Karpas-422 (cell line): ENCODE measurements around the gene RUFY3. TPM values are rescaled to one million over a fixed set of nuclear protein-coding genes. Genes with fewer than 3 reads are reported as not detected.
"Not testable (repeated sequence)": the region's sequence is repeated elsewhere in the genome, so short reads cannot be mapped to it uniquely, and the experiment has no call there.

Experiments used
- DNase-seq: peaks from one replicate; pipeline ENCODE4 v3.0.0-alpha.2; 2015
- H2AFZ ChIP-seq: fragments of 200-600 bp; sonication (generic); 2 replicates; pipeline ENCODE4 v1.6.1; 2014; ENCODE audit warnings: antibody characterized with exemption, low read length, mixed read lengths
- H3K27ac ChIP-seq: fragments of 200-600 bp; sonication (generic); 2 replicates; pipeline ENCODE4 v1.5.1; 2014; ENCODE audit warnings: mild to moderate bottlenecking, low read length, moderate library complexity
- H3K27me3 ChIP-seq: fragments of 200-600 bp; sonication (generic); 2 replicates; pipeline ENCODE4 v1.6.1; 2014; ENCODE audit warnings: low read length, mixed read lengths
- H3K36me3 ChIP-seq: fragments of 200-600 bp; sonication (generic); 2 replicates; pipeline ENCODE4 v1.6.1; 2014; ENCODE audit warnings: low read length, mixed read lengths; ENCODE audit not compliant: insufficient read depth
- H3K4me1 ChIP-seq: fragments of 200-600 bp; sonication (generic); 2 replicates; pipeline ENCODE4 v1.6.1; 2014; ENCODE audit warnings: mild to moderate bottlenecking, low read length, mixed read lengths
- H3K4me2 ChIP-seq: fragments of 200-600 bp; sonication (generic); 2 replicates; pipeline ENCODE4 v1.6.1; 2014; ENCODE audit warnings: low read length, low read depth, mild to moderate bottlenecking; ENCODE audit not compliant: poor library complexity, severe bottlenecking
- H3K4me3 ChIP-seq: fragments of 200-600 bp; sonication (generic); 2 replicates; pipeline ENCODE4 v1.5.1; 2014; ENCODE audit warnings: mild to moderate bottlenecking, antibody characterized with exemption, low read length, mixed read lengths
- H3K79me2 ChIP-seq: fragments of 200-600 bp; sonication (generic); 2 replicates; pipeline ENCODE4 v1.6.1; 2014; ENCODE audit warnings: mild to moderate bottlenecking, low read length, mixed read lengths
- H3K9ac ChIP-seq: fragments of 200-600 bp; sonication (generic); 2 replicates; pipeline ENCODE4 v1.6.0; 2014; ENCODE audit warnings: low read length
- H3K9me2 ChIP-seq: fragments of 200-600 bp; sonication (generic), shearing (Covaris generic); replicated peaks from 2 replicates; pipeline ENCODE4 v1.6.0; 2014; ENCODE audit warnings: mild to moderate bottlenecking, low read length, moderate library complexity; ENCODE audit not compliant: insufficient read depth
- H3K9me3 ChIP-seq: fragments of 300-700, 200-600 bp; sonication (generic); 2 replicates; pipeline ENCODE4 v1.6.1; 2014; ENCODE audit warnings: low read length, mixed read lengths
- H4K20me1 ChIP-seq: fragments of 200-600 bp; sonication (generic); 2 replicates; pipeline ENCODE4 v1.6.1; 2014; ENCODE audit warnings: mild to moderate bottlenecking, antibody characterized with exemption, low read length, low read depth; ENCODE audit not compliant: insufficient read depth
- total RNA-seq: library from RNA; depleted of rRNA; stranded (reverse); fragments of >200 nt; shearing (Covaris generic); gene quantifications from 2 replicates; pipeline ENCODE4 v1.2.3, GENCODE V29; 2014; ENCODE audit warnings: low replicate concordance; rRNA removed

RUFY3 gene
- 25.2 and 26.9 TPM in 2 replicates for total RNA-seq

GRCh38 chr4:70721747-70722146 is at the start of gene RUFY3:
Gene RUFY3, plus strand, starts transcription at chr4:70721964. Its CDS starts 610 bp downstream, at chr4:70722574.
- H3K36me3 ChIP-seq, result no peaks in the 10 kb centered on the region
- no peaks in the 10 kb centered on the region for H3K9me3 ChIP-seq
- H3K9me2 ChIP-seq, result no peaks in the 10 kb centered on the region
- DNase-seq, result no peak
- H3K27me3 ChIP-seq, result no peaks in the 10 kb centered on the region
- no peak within 1 kb of the TSS for H3K4me2 ChIP-seq
- H3K4me1 ChIP-seq, result peaks cover 7% of the 10 kb centered on the region
- no peak within 1 kb of the TSS for H3K4me3 ChIP-seq
- H2AFZ ChIP-seq, result no peak within 1 kb of the TSS
- no peaks in the 10 kb centered on the region for H3K79me2 ChIP-seq
- no peak within 1 kb of the TSS for H3K9ac ChIP-seq
- no peaks in the 10 kb centered on the region for H4K20me1 ChIP-seq
- no peak within 1 kb of the TSS for H3K27ac ChIP-seq

- H3K27ac ChIP-seq, result no peak overlapping the region
- H3K4me1 ChIP-seq, result peaks cover 33% of the 10 kb centered on the region
- no peaks in the 10 kb centered on the region for H3K9me2 ChIP-seq
- H4K20me1 ChIP-seq, result no peaks in the 10 kb centered on the region
- H3K4me2 ChIP-seq, result no peak overlapping the region
- no peaks in the 10 kb centered on the region for H3K9me3 ChIP-seq
- no peak for DNase-seq
- no peak overlapping the region for H2AFZ ChIP-seq
- no peaks in the 10 kb centered on the region for H3K27me3 ChIP-seq
- H3K4me3 ChIP-seq, result no peak overlapping the region
- H3K9ac ChIP-seq, result no peak overlapping the region
- H3K79me2 ChIP-seq, result no peaks in the 10 kb centered on the region
- H3K36me3 ChIP-seq, result no peaks in the 10 kb centered on the region
Measured at GRCh38 chr4:70674191-70674590, 47.6 kb upstream of the RUFY3 start.

- no peaks in the 10 kb centered on the region for H3K9me2 ChIP-seq
- no peak overlapping the region for H3K9ac ChIP-seq
- no peaks in the 10 kb centered on the region for H3K79me2 ChIP-seq
- no peaks in the 10 kb centered on the region for H3K36me3 ChIP-seq
- no peak overlapping the region for H3K4me2 ChIP-seq
- no peaks in the 10 kb centered on the region for H3K27me3 ChIP-seq
- no peak overlapping the region for H2AFZ ChIP-seq
- H4K20me1 ChIP-seq, result no peaks in the 10 kb centered on the region
- peaks cover 34% of the 10 kb centered on the region for H3K4me1 ChIP-seq
- H3K9me3 ChIP-seq, result no peaks in the 10 kb centered on the region
- peak; percentile 23 for DNase-seq
- H3K4me3 ChIP-seq, result no peak overlapping the region
- H3K27ac ChIP-seq, result no peak overlapping the region
Measured at GRCh38 chr4:70674731-70675130, 47.0 kb upstream of the RUFY3 start.

GRCh38 chr4:70676554-70677090 is 45.1 kb upstream of the RUFY3 start:
- peaks cover 51% of the 10 kb centered on the region for H3K4me1 ChIP-seq
- H3K4me2 ChIP-seq, result no peak overlapping the region
- H3K9me3 ChIP-seq, result no peaks in the 10 kb centered on the region
- no peaks in the 10 kb centered on the region for H3K9me2 ChIP-seq
- H3K4me3 ChIP-seq, result no peak overlapping the region
- DNase-seq, result no peak
- H3K36me3 ChIP-seq, result no peaks in the 10 kb centered on the region
- H4K20me1 ChIP-seq, result no peaks in the 10 kb centered on the region
- no peak overlapping the region for H3K27ac ChIP-seq
- no peak overlapping the region for H2AFZ ChIP-seq
- H3K9ac ChIP-seq, result no peak overlapping the region
- no peaks in the 10 kb centered on the region for H3K79me2 ChIP-seq
- H3K27me3 ChIP-seq, result no peaks in the 10 kb centered on the region

- H2AFZ ChIP-seq, result 0 out of 2 replicates have a peak overlapping the region, but pooled peaks have one; percentile 1
- H3K9ac ChIP-seq, result no peak overlapping the region
- no peaks in the 10 kb centered on the region for H3K36me3 ChIP-seq
- peak overlapping the region; percentile 39 for H3K4me2 ChIP-seq
- H3K9me2 ChIP-seq, result no peaks in the 10 kb centered on the region
- H4K20me1 ChIP-seq, result no peaks in the 10 kb centered on the region
- peak overlapping the region; percentile 78 for H3K27ac ChIP-seq
- H3K27me3 ChIP-seq, result no peaks in the 10 kb centered on the region
- DNase-seq, result peak; percentile 50
- peaks cover 53% of the 10 kb centered on the region for H3K4me1 ChIP-seq
- H3K79me2 ChIP-seq, result no peaks in the 10 kb centered on the region
- H3K9me3 ChIP-seq, result no peaks in the 10 kb centered on the region
- H3K4me3 ChIP-seq, result no peak overlapping the region
Measured at GRCh38 chr4:70678383-70678999, 43.3 kb upstream of the RUFY3 start.

GRCh38 chr4:70680934-70681333 is 40.8 kb upstream of the RUFY3 start:
- Histone ChIP-seq H4K20me1 (no peaks in the 10 kb centered on the region), H3K9me2 (no peaks in the 10 kb centered on the region), H3K4me2 (peak overlapping the region; percentile 30), H3K27me3 (no peaks in the 10 kb centered on the region), H3K36me3 (no peaks in the 10 kb centered on the region), H3K9me3 (no peaks in the 10 kb centered on the region), H2AFZ (peak overlapping the region; percentile 88), H3K4me1 (peaks cover 56% of the 10 kb centered on the region), H3K79me2 (no peaks in the 10 kb centered on the region), H3K9ac (peak overlapping the region; percentile 35), H3K4me3 (no peak overlapping the region), H3K27ac (peak overlapping the region; percentile 78)
- DNase-seq, result no peak

GRCh38 chr4:70681704-70682103 is 40.1 kb upstream of the RUFY3 start:
- DNase-seq, result no peak
- Histone ChIP-seq H3K79me2 (no peaks in the 10 kb centered on the region), H3K9me2 (no peaks in the 10 kb centered on the region), H4K20me1 (no peaks in the 10 kb centered on the region), H3K4me1 (peaks cover 53% of the 10 kb centered on the region), H3K27ac (peak overlapping the region; percentile 78), H3K36me3 (no peaks in the 10 kb centered on the region), H3K4me2 (peak overlapping the region; percentile 30), H3K9ac (no peak overlapping the region), H3K27me3 (no peaks in the 10 kb centered on the region), H3K4me3 (no peak overlapping the region), H2AFZ (no peak overlapping the region), H3K9me3 (no peaks in the 10 kb centered on the region)

- not testable (repeated sequence) for H3K4me2 ChIP-seq, H3K9me3 ChIP-seq, H3K4me3 ChIP-seq, H3K27me3 ChIP-seq, H3K79me2 ChIP-seq, H3K9ac ChIP-seq, H3K9me2 ChIP-seq, DNase-seq, H2AFZ ChIP-seq, H4K20me1 ChIP-seq, H3K36me3 ChIP-seq
- peaks cover 49% of the 10 kb centered on the region for H3K4me1 ChIP-seq
- peak overlapping the region; percentile 78 for H3K27ac ChIP-seq
Measured at GRCh38 chr4:70682142-70682541, 39.6 kb upstream of the RUFY3 start.
